HS-27A (cell line): ENCODE results near the gene KLHL11.

Source experiments
- DNase-seq: peaks from one replicate; pipeline ENCODE4 v3.0.0-alpha.2; 2012; ENCODE audit warnings: low read depth, missing footprints

KLHL11 gene

DNA sequence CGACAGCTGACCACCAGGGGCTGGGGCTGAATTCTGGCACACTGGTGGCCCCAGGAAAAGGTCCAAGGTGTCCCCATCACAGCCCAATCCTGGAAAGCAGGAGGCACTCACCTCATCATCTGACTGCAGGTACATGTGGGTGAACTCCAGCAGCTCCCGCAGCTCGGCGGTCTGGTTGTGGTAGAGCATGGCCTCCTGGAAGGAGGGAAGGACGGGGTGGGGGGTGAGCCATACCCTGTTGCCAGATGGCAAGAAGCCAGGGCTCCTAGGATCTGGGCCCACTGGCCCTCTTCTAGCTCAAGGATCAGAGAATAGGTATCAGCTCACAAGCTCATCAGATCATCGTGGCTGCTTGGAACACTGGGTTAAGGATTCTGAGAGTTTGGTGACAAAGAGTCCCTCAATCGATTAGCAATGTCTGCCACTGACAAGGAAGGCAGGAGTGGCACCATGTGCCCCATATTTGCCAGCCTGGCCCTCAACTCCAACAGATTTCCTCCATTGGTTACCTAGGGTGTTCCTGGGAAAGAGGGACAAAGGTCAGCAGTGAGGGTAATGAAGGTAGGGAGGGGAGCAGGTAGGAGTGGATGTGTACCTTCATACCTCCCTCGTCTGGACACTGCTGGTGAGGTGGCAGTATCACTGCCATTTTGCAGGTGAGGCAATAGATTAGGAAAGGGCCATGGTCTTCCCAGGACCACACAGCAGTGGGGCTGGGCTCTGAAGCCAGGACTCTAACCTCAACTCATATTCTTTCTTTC, 58.4 kb downstream of the KLHL11 start:
- DNase-seq = no peak
